Caki2 (cell line): ENCODE data around the gene DGKA. TPM values are rescaled to one million over a fixed set of nuclear protein-coding genes. Genes with fewer than 3 reads are reported as not detected.
A peak's percentile ranks its signal among the peaks of the same experiment; 100 is the strongest.
"Not testable (repeated sequence)": the region's sequence is repeated elsewhere in the genome, so short reads cannot be mapped to it uniquely, and the experiment has no call there.

Experiments
- DNase-seq: peaks from one replicate; pipeline ENCODE4 v3.0.0-alpha.2; 2015; ENCODE audit warnings: low read depth
- in situ Hi-C: cut with HindIII; loops from 2 replicates; pipeline ENCODE4 v1.10.0; 2016; ENCODE audit warnings: low sequenced_read_pairs, low pct_unique_long_range_greater_than_20kb, mixed read lengths
- total RNA-seq: library from RNA; depleted of rRNA; stranded (reverse); fragments of >200 nt; shearing (Covaris generic); gene quantifications from 2 replicates; pipeline ENCODE4 v1.2.3, GENCODE V29; 2014; ENCODE audit warnings: low replicate concordance

The DGKA gene
- total RNA-seq, 1 experiment from 2014 or later, result 0.17 TPM

GRCh38 chr12:55955800-55956508, 25.0 kb downstream of the DGKA start:
- DNase-seq, result peak; percentile 60
- in situ Hi-C loops, result no loop called here

DNA sequence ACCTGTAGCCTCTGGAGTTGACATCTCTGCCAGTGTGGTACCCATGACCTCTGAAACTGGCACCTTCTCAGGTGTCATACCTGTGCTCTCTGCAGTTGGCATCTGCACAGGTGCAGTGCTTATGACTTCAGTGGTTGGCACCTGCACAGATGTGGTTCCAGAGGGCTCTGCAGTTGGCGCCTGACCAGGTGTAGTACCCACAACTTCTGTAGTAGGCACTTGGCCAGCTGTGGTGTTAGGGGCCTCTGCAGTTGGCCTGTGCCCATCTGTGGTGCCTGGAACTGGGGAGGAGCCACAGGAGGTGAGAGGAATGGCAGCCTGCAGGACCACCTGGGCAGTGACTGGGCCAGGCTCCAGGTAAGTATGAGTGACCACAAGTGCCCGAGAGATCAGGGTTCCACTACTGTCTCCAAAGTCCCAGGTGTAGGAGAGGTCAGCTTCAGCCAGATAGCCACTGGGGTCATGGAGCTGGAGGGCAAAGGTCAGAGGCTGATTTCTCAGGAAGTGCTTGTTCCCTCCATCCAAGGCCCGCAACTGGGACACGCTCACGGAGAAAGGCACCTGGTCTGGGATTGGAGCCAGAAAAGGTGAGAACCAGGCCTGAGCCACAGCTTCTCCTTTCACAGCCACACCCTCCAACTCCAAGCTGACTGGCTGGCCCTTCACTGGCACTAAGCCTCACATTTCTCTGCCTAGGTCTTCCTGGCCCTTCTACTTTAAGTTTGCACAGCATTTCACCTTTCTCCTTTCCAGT, 26.3 kb downstream of the DGKA start:
- DNase-seq, result no peak
- in situ Hi-C loops, result no loop called here

DNA sequence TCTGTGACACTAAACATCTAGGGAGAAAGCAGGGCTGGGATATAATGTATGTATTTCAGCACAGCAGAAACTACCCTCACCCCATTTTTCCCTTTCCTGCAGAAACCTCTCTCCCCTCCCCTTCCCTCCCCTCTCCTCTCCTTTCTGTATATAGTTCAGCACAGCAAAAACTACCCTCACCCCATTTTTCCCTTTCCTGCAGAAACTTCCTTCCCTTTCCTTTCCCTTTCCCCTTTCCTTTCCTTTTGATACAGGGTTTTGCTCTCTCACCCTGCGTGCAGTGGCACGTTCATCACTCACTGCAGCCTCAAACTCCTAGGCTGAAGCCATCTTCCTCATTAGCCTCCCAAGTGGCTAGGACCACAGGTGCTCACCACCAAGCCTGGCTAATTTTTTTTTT, 32.8 kb downstream of the DGKA start:
- in situ Hi-C loops, result no loop called here
- DNase-seq, result no peak

DNA sequence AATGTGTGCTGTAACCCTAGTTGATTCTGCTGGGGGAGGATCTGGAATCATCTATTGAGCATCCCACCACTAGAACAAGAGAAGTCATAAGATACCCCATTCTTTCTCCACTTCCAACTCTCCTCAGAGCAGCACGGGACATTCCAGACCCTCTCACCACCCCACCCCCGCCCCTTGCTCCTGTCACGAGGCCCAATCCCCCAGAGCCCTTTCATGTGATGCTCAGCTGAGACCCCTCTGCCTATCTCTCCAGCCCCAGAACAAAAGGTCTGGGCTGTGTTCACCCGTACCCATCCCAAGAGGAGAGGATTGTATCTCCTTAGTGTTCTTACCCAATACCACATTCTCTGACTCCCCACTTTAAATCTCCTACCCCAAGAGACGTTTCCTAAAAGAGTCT, 34.3 kb downstream of the DGKA start:
- in situ Hi-C loops, result no loop called here
- no peak for DNase-seq

GRCh38 chr12:55965941-55966407, 35.0 kb downstream of the DGKA start, which contains the start of gene PMEL:
PMEL (minus strand) TSS chr12:55966042; CDS start chr12:55966011, 31 bp downstream.
- in situ Hi-C loops, result no loop called here
- no peak for DNase-seq

GRCh38 chr12:55966408-55967281, 35.7 kb downstream of the DGKA start, which contains the start of gene CDK2:
CDK2 (plus strand) TSS chr12:55966830; CDS start chr12:55967009, 179 bp downstream.
- peak; percentile 83 for DNase-seq
- in situ Hi-C loops, result no loop called here

GRCh38 chr12:55969356-55969755, 38.4 kb downstream of the DGKA start:
- in situ Hi-C loops, result no loop called here
- no peak for DNase-seq

DNA sequence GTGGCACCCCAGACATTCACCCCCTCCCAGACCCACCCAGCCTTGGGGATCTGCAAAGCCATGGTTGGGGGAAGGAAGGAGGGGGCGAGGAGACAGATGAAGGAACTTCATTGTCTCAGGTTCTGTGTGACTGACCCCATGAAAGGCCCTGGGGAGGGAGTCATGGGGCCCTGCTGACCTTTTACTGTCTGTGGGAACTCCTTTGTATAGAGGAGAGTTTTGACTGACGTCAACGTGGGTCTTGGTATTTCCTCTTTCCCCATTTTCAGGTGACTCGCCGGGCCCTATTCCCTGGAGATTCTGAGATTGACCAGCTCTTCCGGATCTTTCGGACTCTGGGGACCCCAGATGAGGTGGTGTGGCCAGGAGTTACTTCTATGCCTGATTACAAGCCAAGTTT, 39.8 kb downstream of the DGKA start:
- in situ Hi-C loops, result no loop called here
- DNase-seq, result no peak

DNA sequence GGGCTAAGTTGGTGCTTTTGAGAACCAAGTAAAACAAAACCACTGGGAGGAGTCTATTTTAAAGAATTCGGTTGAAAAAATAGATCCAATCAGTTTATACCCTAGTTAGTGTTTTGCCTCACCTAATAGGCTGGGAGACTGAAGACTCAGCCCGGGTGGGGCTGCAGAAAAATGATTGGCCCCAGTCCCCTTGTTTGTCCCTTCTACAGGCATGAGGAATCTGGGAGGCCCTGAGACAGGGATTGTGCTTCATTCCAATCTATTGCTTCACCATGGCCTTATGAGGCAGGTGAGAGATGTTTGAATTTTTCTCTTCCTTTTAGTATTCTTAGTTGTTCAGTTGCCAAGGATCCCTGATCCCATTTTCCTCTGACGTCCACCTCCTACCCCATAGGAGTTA, 41.1 kb downstream of the DGKA start:
- DNase-seq, result peak; percentile 72

GRCh38 chr12:55972456-55972855, 41.5 kb downstream of the DGKA start:
- in situ Hi-C loops, result no loop called here
- no peak for DNase-seq

More for the DNA sequence above, 41.1 kb downstream of the DGKA start:
- in situ Hi-C loops, result no loop called here

- in situ Hi-C loops, result no loop called here
- DNase-seq, result no peak
Measured at GRCh38 chr12:55972911-55973598, 42.1 kb downstream of the DGKA start.

GRCh38 chr12:55973599-55974307, 42.8 kb downstream of the DGKA start, which contains the start of gene RAB5B:
RAB5B (plus strand) TSS chr12:55974078; CDS start chr12:55986961, 12,883 bp downstream.
- DNase-seq, result peak; percentile 100
- in situ Hi-C loops, result no loop called here

GRCh38 chr12:55974308-55974730, 43.4 kb downstream of the DGKA start:
- in situ Hi-C loops, result no loop called here
- no peak for DNase-seq

DNA sequence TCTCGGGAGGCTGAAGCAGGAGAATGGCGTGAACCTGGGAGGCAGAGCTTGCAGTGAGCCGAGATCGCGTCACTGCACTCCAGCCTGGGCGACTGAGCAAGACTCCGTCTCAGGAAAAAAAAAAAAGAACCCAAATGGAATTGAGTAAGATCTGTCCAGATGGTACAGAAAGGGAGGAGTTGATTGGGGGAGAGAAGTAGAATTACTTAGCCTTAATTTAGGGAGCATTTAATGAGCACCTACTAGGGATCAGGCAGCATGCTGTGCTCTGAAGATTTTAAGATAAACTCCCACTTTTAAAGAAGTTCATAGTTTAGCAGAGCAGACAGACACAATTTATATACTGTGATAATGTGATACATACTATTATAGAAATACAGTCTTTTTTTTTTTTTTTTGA, 47.4 kb downstream of the DGKA start:
- no peak for DNase-seq
- in situ Hi-C loops, result no loop called here

DNA sequence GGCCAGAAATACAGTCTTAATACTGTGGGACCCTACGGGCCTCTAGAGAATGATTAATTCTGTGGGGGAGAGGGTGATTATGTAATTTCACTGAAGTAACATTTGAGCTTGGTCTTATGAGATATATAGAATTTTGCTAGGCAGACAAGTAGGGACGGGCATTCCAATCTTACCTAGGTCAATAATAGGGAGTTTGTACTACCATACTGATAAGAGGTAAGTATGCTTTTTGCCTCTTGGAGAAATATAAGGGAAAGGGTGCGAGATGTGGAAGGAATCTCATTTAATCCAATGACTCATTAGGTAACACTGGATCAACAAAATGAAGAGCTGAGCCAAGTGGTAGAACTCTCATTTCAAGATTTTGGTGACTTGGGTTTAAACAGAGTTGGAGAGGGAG, 48.1 kb downstream of the DGKA start:
- DNase-seq, result no peak
- in situ Hi-C loops, result no loop called here

DNA sequence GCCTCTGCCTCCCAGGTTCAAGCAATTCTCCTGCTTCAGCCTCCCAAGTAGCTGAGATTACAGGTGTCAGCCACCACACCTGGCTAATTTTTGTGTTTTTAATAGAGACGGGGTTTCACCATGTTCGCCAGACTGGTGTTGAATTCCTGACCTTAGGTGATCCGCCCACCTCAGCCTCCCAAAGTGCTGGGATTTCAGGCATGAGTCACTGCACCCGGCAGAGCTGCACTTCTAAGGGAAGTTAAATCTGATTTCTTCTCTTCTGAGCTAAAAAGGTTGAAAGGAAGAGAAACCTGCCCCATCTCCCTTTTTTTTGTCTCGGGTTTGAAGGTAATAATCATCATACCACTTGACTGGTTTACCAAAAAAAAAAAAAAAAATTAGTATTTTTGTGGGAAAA, 50.9 kb downstream of the DGKA start:
- in situ Hi-C loops, DNase-seq: not testable (repeated sequence)

GRCh38 chr12:55982319-55982936, 51.5 kb downstream of the DGKA start:
- no peak for DNase-seq
- in situ Hi-C loops, result no loop called here
